ENCODE measurements around the gene ASMTL. TPM values are rescaled to one million over a fixed set of nuclear protein-coding genes. Genes with fewer than 3 reads are reported as not detected.

The ASMTL gene
- total RNA-seq, 2 donors from 2014 or later = 46.7 to 80.9 TPM

GRCh38 chrX:1361275-1361674 lies 91.4 kb downstream of the ASMTL start:
- peaks cover 9% of the 10 kb centered on the region for H3K9me3 Mint-ChIP-seq
- TF ChIP-seq, protein P1, sequence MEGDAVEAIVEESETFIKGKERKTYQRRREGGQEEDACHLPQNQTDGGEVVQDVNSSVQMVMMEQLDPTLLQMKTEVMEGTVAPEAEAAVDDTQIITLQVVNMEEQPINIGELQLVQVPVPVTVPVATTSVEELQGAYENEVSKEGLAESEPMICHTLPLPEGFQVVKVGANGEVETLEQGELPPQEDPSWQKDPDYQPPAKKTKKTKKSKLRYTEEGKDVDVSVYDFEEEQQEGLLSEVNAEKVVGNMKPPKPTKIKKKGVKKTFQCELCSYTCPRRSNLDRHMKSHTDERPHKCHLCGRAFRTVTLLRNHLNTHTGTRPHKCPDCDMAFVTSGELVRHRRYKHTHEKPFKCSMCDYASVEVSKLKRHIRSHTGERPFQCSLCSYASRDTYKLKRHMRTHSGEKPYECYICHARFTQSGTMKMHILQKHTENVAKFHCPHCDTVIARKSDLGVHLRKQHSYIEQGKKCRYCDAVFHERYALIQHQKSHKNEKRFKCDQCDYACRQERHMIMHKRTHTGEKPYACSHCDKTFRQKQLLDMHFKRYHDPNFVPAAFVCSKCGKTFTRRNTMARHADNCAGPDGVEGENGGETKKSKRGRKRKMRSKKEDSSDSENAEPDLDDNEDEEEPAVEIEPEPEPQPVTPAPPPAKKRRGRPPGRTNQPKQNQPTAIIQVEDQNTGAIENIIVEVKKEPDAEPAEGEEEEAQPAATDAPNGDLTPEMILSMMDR (conservative IDR thresholded peaks at IDR 0.05) = no peak
- H3K9ac ChIP-seq (ENCODE audit: extremely low read depth, low read length, poor library complexity, severe bottlenecking) = no peak overlapping the region
- H3K27ac ChIP-seq (ENCODE audit: low read depth, low read length) = no peak overlapping the region
- peaks cover 16% of the 10 kb centered on the region for H3K36me3 Mint-ChIP-seq (ENCODE audit: low read depth)
- no peaks in the 10 kb centered on the region for H3K9me3 ChIP-seq (ENCODE audit: control insufficient read depth, low read length)
- no peak overlapping the region for H3K4me3 Mint-ChIP-seq
- no peaks in the 10 kb centered on the region for H3K27me3 ChIP-seq (ENCODE audit: control insufficient read depth, insufficient read depth, low read length, poor library complexity, severe bottlenecking)
- 85 to 94% methylated on average over 8 to 12 of the region's 12 CpGs for WGBS, 2 experiments (ENCODE audit: insufficient coverage in 1 of 2, insufficient read length in 1 of 2)
- H3K4me1 Mint-ChIP-seq = no peaks in the 10 kb centered on the region
- no peak overlapping the region for H3K27ac Mint-ChIP-seq
- H3K36me3 ChIP-seq (ENCODE audit: control insufficient read depth, insufficient read depth, low read length) = no peaks in the 10 kb centered on the region
- DNase-seq = peak; percentile 55
- H3K4me1 ChIP-seq (ENCODE audit: control insufficient read depth, insufficient read depth, low read length) = no peaks in the 10 kb centered on the region
- H3K27me3 Mint-ChIP-seq (ENCODE audit: insufficient read depth) = no peaks in the 10 kb centered on the region
- no peak overlapping the region for H3K4me3 ChIP-seq (ENCODE audit: low read length)

GRCh38 chrX:1360171-1360570 lies 92.5 kb downstream of the ASMTL start:
- Histone ChIP-seq H3K4me1 (ENCODE audit: control insufficient read depth, insufficient read depth, low read length) (no peaks in the 10 kb centered on the region), H3K9ac (ENCODE audit: extremely low read depth, low read length, poor library complexity, severe bottlenecking) (no peak overlapping the region), H3K9me3 (ENCODE audit: control insufficient read depth, low read length) (no peaks in the 10 kb centered on the region), H3K4me3 (ENCODE audit: low read length) (no peak overlapping the region), H3K27ac (ENCODE audit: low read depth, low read length) (no peak overlapping the region), H3K27me3 (ENCODE audit: control insufficient read depth, insufficient read depth, low read length, poor library complexity, severe bottlenecking) (no peaks in the 10 kb centered on the region), H3K36me3 (ENCODE audit: control insufficient read depth, insufficient read depth, low read length) (no peaks in the 10 kb centered on the region)
- DNase-seq = no peak
- 87 to 88% methylated on average over 2 of the region's 2 CpGs for WGBS, 2 experiments (ENCODE audit: insufficient coverage in 1 of 2, insufficient read length in 1 of 2)
- H3K4me1 Mint-ChIP-seq = peaks cover 3% of the 10 kb centered on the region
- TF ChIP-seq, protein P1 (conservative IDR thresholded peaks at IDR 0.05) = no peak
- no peak overlapping the region for H3K4me3 Mint-ChIP-seq
- H3K36me3 Mint-ChIP-seq (ENCODE audit: low read depth) = peaks cover 16% of the 10 kb centered on the region
- no peak overlapping the region for H3K27ac Mint-ChIP-seq
- peaks cover 9% of the 10 kb centered on the region for H3K9me3 Mint-ChIP-seq
- H3K27me3 Mint-ChIP-seq (ENCODE audit: insufficient read depth) = no peaks in the 10 kb centered on the region

DNA sequence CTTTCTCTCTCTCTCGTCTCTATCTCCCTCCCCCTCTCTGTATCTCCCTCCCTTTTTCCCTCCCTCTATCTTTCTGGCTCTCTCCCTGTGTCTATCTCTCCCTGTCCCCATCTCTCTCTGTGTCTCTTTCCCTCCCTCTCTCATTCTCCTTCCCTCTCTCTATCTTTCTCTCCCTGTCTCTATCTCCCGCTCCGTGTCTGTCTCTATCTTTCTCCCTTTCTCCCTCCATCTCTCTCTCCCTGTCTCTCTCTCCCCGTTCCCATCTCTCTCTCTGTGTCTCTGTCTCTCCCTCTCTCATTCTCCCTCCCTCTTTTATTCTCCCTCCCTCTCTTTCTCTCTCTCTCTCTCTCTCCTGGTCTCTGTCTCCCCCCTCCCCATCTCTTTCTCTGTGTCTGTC lies 93.2 kb downstream of the ASMTL start:
- Histone ChIP-seq H3K4me1 (ENCODE audit: control insufficient read depth, insufficient read depth, low read length) (no peaks in the 10 kb centered on the region), H3K27ac (ENCODE audit: low read depth, low read length) (no peak overlapping the region), H3K36me3 (ENCODE audit: control insufficient read depth, insufficient read depth, low read length) (no peaks in the 10 kb centered on the region), H3K27me3 (ENCODE audit: control insufficient read depth, insufficient read depth, low read length, poor library complexity, severe bottlenecking) (no peaks in the 10 kb centered on the region), H3K4me3 (ENCODE audit: low read length) (no peak overlapping the region), H3K9ac (ENCODE audit: extremely low read depth, low read length, poor library complexity, severe bottlenecking) (no peak overlapping the region), H3K9me3 (ENCODE audit: control insufficient read depth, low read length) (no peaks in the 10 kb centered on the region)
- WGBS, 2 experiments (ENCODE audit: insufficient coverage in 1 of 2, insufficient read length in 1 of 2) = 85 to 87% methylated on average over 4 of the region's 4 CpGs
- H3K27ac Mint-ChIP-seq = no peak overlapping the region
- H3K4me1 Mint-ChIP-seq = peaks cover 3% of the 10 kb centered on the region
- no peak overlapping the region for H3K4me3 Mint-ChIP-seq
- TF ChIP-seq, protein P1 (conservative IDR thresholded peaks at IDR 0.05) = no peak
- DNase-seq = no peak
- no peaks in the 10 kb centered on the region for H3K27me3 Mint-ChIP-seq (ENCODE audit: insufficient read depth)
- H3K36me3 Mint-ChIP-seq (ENCODE audit: low read depth) = peaks cover 15% of the 10 kb centered on the region
- peaks cover 9% of the 10 kb centered on the region for H3K9me3 Mint-ChIP-seq
